HL-60 (cell line): ENCODE measurements around the gene ZNF473.

Experiments
- CTCF ChIP-seq: IDR thresholded peaks from one replicate; pipeline ENCODE4 v1.5.1; 2011; ENCODE audit warnings: low read length, control low read depth, inconsistent platforms; ENCODE audit not compliant: insufficient read depth
- POLR2AphosphoS5 ChIP-seq: IDR thresholded peaks from 2 replicates; pipeline ENCODE4 v1.6.1; 2012; ENCODE audit warnings: low read depth
- REST ChIP-seq: IDR thresholded peaks from 2 replicates; pipeline ENCODE4 v1.6.1; 2012; ENCODE audit warnings: low read depth; ENCODE audit not compliant: insufficient replicate concordance
- SPI1 ChIP-seq: IDR thresholded peaks from 2 replicates; pipeline ENCODE4 v1.6.1; 2012; ENCODE audit warnings: low read depth, mild to moderate bottlenecking, borderline replicate concordance

GRCh38 chr19:49988433-49988832 lies 37.4 kb upstream of the ZNF473 start:
- TF ChIP-seq CTCF, result no peak
- TF ChIP-seq POLR2AphosphoS5, result no peak
- no peak for TF ChIP-seq SPI1
- no peak for TF ChIP-seq REST
